Esophagus squamous epithelium (tissue), 4 donors: ENCODE results near the gene OPCML.

Experiments used
- POLR2A ChIP-seq, 4 donors: fragments of 450-650 bp; IDR thresholded peaks; one replicate each; pipeline ENCODE4 v1.6.1; 2017; ENCODE audit warnings: antibody characterized with exemption in 4 of 4, mild to moderate bottlenecking in 4 of 4, moderate library complexity in 3 of 4
- TF ChIP-seq, protein P1 (sequence below), 6 experiments: fragments of 450-650 bp in 4 of 6; fragments of 200-600 bp in 2 of 6; sonication (generic) in 2 of 6; IDR thresholded peaks; one replicate each; pipeline ENCODE4 v1.5.1; 2016 to 2019; ENCODE audit warnings: antibody characterized with exemption in 6 of 6, mild to moderate bottlenecking in 4 of 6, moderate library complexity in 4 of 6

GRCh38 chr11:132972565-132972964 is 559.7 kb downstream of the OPCML start:
- TF ChIP-seq, protein P1, sequence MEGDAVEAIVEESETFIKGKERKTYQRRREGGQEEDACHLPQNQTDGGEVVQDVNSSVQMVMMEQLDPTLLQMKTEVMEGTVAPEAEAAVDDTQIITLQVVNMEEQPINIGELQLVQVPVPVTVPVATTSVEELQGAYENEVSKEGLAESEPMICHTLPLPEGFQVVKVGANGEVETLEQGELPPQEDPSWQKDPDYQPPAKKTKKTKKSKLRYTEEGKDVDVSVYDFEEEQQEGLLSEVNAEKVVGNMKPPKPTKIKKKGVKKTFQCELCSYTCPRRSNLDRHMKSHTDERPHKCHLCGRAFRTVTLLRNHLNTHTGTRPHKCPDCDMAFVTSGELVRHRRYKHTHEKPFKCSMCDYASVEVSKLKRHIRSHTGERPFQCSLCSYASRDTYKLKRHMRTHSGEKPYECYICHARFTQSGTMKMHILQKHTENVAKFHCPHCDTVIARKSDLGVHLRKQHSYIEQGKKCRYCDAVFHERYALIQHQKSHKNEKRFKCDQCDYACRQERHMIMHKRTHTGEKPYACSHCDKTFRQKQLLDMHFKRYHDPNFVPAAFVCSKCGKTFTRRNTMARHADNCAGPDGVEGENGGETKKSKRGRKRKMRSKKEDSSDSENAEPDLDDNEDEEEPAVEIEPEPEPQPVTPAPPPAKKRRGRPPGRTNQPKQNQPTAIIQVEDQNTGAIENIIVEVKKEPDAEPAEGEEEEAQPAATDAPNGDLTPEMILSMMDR (IDR thresholded peaks at IDR 0.05), result no peak
- TF ChIP-seq POLR2A (IDR thresholded peaks at IDR 0.05), result no peak
